CD14-positive monocyte (primary cell): ENCODE results near the gene CYTH3. TPM values are rescaled to one million over a fixed set of nuclear protein-coding genes. Genes with fewer than 3 reads are reported as not detected.

Experiments used
- DNase-seq, 3 donors: peaks; one replicate each; pipeline ENCODE4 v3.0.0-alpha.2; 2011 to 2022
- H2AFZ ChIP-seq: 2 replicates; pipeline ENCODE4 v1.6.0; 2012; ENCODE audit warnings: mild to moderate bottlenecking, low read depth, low read length, inconsistent platforms; ENCODE audit not compliant: insufficient read depth, poor library complexity, severe bottlenecking
- H3K27ac ChIP-seq, 2 donors: 1 replicate in 1 of 2; 2 replicates in 1 of 2; pipeline ENCODE4 v1.5.1; 2012 to 2013; ENCODE audit warnings: low read length in 2 of 2, control low read depth in 1 of 2, inconsistent platforms in 1 of 2, low read depth in 1 of 2, mild to moderate bottlenecking in 1 of 2
- H3K27me3 ChIP-seq, 2 donors: one replicate each; pipeline versions ENCODE4 v1.6.0 to v1.6.1; 2011 to 2013; ENCODE audit warnings: low read length in 2 of 2; ENCODE audit not compliant: control insufficient read depth in 2 of 2, insufficient read depth in 2 of 2
- H3K36me3 ChIP-seq, 2 donors: replicated peaks in 1 of 2; 1 replicate in 1 of 2; 2 replicates in 1 of 2; pipeline versions ENCODE4 v1.5.1 to v1.6.1; 2012 to 2013; ENCODE audit warnings: low read length in 2 of 2, control low read depth in 1 of 2, inconsistent platforms in 1 of 2, mild to moderate bottlenecking in 1 of 2; ENCODE audit not compliant: insufficient read depth in 2 of 2, control insufficient read depth in 1 of 2
- H3K4me1 ChIP-seq, 2 donors: 1 replicate in 1 of 2; 2 replicates in 1 of 2; pipeline versions ENCODE4 v1.5.1 to v1.6.1; 2012 to 2013; ENCODE audit warnings: low read length in 2 of 2, control low read depth in 1 of 2, inconsistent platforms in 1 of 2, mild to moderate bottlenecking in 1 of 2, moderate library complexity in 1 of 2; ENCODE audit not compliant: insufficient read depth in 2 of 2, control insufficient read depth in 1 of 2
- H3K4me2 ChIP-seq: replicated peaks from 2 replicates; pipeline ENCODE3; 2012; ENCODE audit warnings: low read length, moderate library complexity, mild to moderate bottlenecking; ENCODE audit not compliant: poor library complexity, severe bottlenecking; ENCODE audit errors: extremely low read depth
- H3K4me3 ChIP-seq, 3 experiments: fragments of 200-600 bp in 1 of 3; sonication (generic) in 1 of 3; replicated peaks in 1 of 3; 1 replicate in 2 of 3; 2 replicates in 1 of 3; pipeline ENCODE4 v1.5.1; 2011 to 2013; ENCODE audit warnings: low read length in 3 of 3, mild to moderate bottlenecking in 3 of 3, control low read depth in 2 of 3, low read depth in 2 of 3, inconsistent platforms in 1 of 3, moderate library complexity in 1 of 3
- H3K79me2 ChIP-seq: 2 replicates; pipeline ENCODE4 v1.6.0; 2012; ENCODE audit warnings: mild to moderate bottlenecking, control low read depth, inconsistent platforms, low read length, moderate library complexity; ENCODE audit not compliant: insufficient read depth
- H3K9ac ChIP-seq: 2 replicates; pipeline ENCODE4 v1.6.0; 2017; ENCODE audit warnings: low read length, mild to moderate bottlenecking; ENCODE audit not compliant: insufficient read depth, poor library complexity, severe bottlenecking
- H3K9me3 ChIP-seq, 2 donors: replicated peaks in 1 of 2; 1 replicate in 1 of 2; 2 replicates in 1 of 2; pipeline versions ENCODE4 v1.5.1 to v1.6.1; 2012 to 2013; ENCODE audit warnings: low read length in 2 of 2, control low read depth in 1 of 2; ENCODE audit not compliant: control insufficient read depth in 1 of 2, insufficient read depth in 1 of 2
- H4K20me1 ChIP-seq: 2 replicates; pipeline ENCODE4 v1.6.0; 2012; ENCODE audit warnings: mild to moderate bottlenecking, low read length, control low read depth, moderate library complexity; ENCODE audit not compliant: insufficient read depth
- H3K27ac Mint-ChIP-seq, 7 donors: one replicate each; pipeline ENCODE4 v1.8.0; 2020; ENCODE audit warnings: mild to moderate bottlenecking in 7 of 7, mixed read lengths in 7 of 7, moderate library complexity in 6 of 7, inconsistent platforms in 2 of 7
- H3K27me3 Mint-ChIP-seq, 3 donors: one replicate each; pipeline ENCODE4 v1.8.0; 2021 to 2022; ENCODE audit warnings: low read depth in 3 of 3, mild to moderate bottlenecking in 3 of 3, mixed read lengths in 3 of 3, moderate library complexity in 3 of 3, inconsistent platforms in 1 of 3
- H3K36me3 Mint-ChIP-seq, 2 donors: one replicate each; pipeline ENCODE4 v1.8.0; 2020; ENCODE audit warnings: mixed read lengths in 2 of 2, inconsistent platforms in 1 of 2, mild to moderate bottlenecking in 1 of 2
- H3K4me1 Mint-ChIP-seq: one replicate; pipeline ENCODE4 v1.8.0; 2020; ENCODE audit warnings: mild to moderate bottlenecking, mixed read lengths
- H3K4me3 Mint-ChIP-seq, 2 donors: one replicate each; pipeline ENCODE4 v1.8.0; 2020; ENCODE audit warnings: mild to moderate bottlenecking in 2 of 2, mixed read lengths in 2 of 2, moderate library complexity in 1 of 2
- H3K9me3 Mint-ChIP-seq, 7 donors: one replicate each; pipeline ENCODE4 v1.8.0; 2020 to 2022; ENCODE audit warnings: mixed read lengths in 7 of 7, mild to moderate bottlenecking in 6 of 7, moderate library complexity in 6 of 7, inconsistent platforms in 2 of 7
- WGBS: methylation state at CpG from one replicate; pipeline ENCODE4 v1.1.5; 2013; ENCODE audit warnings: missing lambda C conversion rate; ENCODE audit not compliant: insufficient coverage; 5-methylcytosine and 5-hydroxymethylcytosine counted together
- intact Hi-C, 2 donors: fragments of 100-400 bp; cut with micrococcal nuclease; formaldehyde crosslinking; loops; one replicate each; pipeline versions ENCODE4 v1.15.0 to v1.15.1; 2023
- polyA plus RNA-seq, 3 donors: library from polyadenylated mRNA; depleted of rRNA in 1 of 3; unstranded in 2 of 3; stranded (reverse) in 1 of 3; fragments of 300-500 nt in 2 of 3; fragments of >200 nt in 1 of 3; fragmentation: Illumina TruSeq in 2 of 3; gene quantifications; 1 replicate in 2 of 3; 2 replicates in 1 of 3; pipeline ENCODE4 v1.2.3, GENCODE V29; 2012 to 2021
- TF ChIP-seq, protein P1 (sequence below): fragments of 200-600 bp; IDR thresholded peaks from one replicate; pipeline ENCODE4 v1.8.0; 2022; ENCODE audit warnings: antibody characterized with exemption, mild to moderate bottlenecking

Gene CYTH3
- polyA plus RNA-seq, 3 donors = 1.3 to 8.5 (median 1.4) TPM

DNA sequence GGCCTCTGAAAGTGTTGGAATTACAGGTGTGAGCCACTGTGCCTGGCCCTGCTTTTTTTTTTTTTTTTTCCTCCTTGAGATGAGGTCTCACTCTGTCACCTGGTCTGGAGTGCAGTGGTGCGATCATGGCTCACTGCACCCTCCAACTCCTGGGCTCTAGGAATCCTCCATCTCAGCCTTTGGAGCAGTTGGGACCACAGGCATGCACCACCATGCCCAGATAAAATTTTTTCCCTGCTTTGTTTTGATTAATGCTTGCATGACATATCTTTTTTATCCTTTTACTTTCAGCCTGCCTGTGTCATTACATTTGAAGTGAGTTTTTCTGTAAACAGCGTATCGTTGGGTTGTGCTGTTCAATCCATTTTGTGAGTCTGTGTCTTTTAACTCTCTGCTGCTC, 144.2 kb downstream of the CYTH3 start:
- H3K36me3 Mint-ChIP-seq = peaks cover 69 to 93% of the 10 kb centered on the region in 2 donors
- TF ChIP-seq, protein P1, sequence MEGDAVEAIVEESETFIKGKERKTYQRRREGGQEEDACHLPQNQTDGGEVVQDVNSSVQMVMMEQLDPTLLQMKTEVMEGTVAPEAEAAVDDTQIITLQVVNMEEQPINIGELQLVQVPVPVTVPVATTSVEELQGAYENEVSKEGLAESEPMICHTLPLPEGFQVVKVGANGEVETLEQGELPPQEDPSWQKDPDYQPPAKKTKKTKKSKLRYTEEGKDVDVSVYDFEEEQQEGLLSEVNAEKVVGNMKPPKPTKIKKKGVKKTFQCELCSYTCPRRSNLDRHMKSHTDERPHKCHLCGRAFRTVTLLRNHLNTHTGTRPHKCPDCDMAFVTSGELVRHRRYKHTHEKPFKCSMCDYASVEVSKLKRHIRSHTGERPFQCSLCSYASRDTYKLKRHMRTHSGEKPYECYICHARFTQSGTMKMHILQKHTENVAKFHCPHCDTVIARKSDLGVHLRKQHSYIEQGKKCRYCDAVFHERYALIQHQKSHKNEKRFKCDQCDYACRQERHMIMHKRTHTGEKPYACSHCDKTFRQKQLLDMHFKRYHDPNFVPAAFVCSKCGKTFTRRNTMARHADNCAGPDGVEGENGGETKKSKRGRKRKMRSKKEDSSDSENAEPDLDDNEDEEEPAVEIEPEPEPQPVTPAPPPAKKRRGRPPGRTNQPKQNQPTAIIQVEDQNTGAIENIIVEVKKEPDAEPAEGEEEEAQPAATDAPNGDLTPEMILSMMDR = no peak
- H3K4me2 ChIP-seq = no peak overlapping the region
- no peak overlapping the region for H3K4me3 ChIP-seq
- no peak overlapping the region for H2AFZ ChIP-seq
- no peak for DNase-seq
- peak overlapping the region in 1 of 7 donors; percentile 54 for H3K27ac Mint-ChIP-seq
- H3K4me1 ChIP-seq = no peaks in the 10 kb centered on the region
- H4K20me1 ChIP-seq = peaks cover 8% of the 10 kb centered on the region
- no peaks in the 10 kb centered on the region for H3K27me3 ChIP-seq
- H3K27ac ChIP-seq = no peak overlapping the region
- H3K36me3 ChIP-seq = peaks cover 35 to 92% of the 10 kb centered on the region in 2 donors
- no peak overlapping the region for H3K4me3 Mint-ChIP-seq
- peaks cover 0 to 5% of the 10 kb centered on the region in 2 donors for H3K9me3 ChIP-seq
- no peaks in the 10 kb centered on the region for H3K4me1 Mint-ChIP-seq
- H3K9me3 Mint-ChIP-seq = peaks cover 0 to 7% (median 4%) of the 10 kb centered on the region in 7 donors
- H3K27me3 Mint-ChIP-seq = peaks cover 0 to 2% (median 2%) of the 10 kb centered on the region in 3 donors
- H3K9ac ChIP-seq = no peak overlapping the region
- intact Hi-C loops = no loop called here
- H3K79me2 ChIP-seq = peaks cover 3% of the 10 kb centered on the region
- no CpG with 5 or more reads among the region's 3 CpGs for WGBS

DNA sequence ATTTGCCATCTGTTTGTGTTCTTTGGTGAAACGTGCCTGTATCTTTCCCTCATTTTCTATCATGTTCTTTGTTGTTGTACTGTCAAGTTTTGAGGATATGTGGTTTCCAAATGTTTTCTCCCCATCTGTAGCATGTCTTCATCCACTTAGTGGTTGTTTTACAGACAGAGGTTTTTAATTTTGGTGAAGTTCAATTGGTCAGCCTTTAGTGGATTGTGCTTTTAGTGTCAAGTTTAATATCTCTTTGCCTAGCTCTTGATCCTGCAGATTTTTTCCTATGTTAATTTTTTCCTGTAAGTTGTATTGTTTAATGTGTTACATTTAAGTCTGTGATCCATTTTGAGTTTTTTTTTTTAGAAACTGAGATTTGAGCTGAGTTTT, 145.3 kb downstream of the CYTH3 start:
- intact Hi-C loops = no loop called here
- no peak overlapping the region for H3K4me2 ChIP-seq
- Mint-ChIP-seq H3K4me3 (no peak overlapping the region), H3K9me3 (peaks cover 0 to 12% (median 5%) of the 10 kb centered on the region in 7 donors), H3K27me3 (peaks cover 0 to 2% (median 2%) of the 10 kb centered on the region in 3 donors), H3K36me3 (peaks cover 71 to 94% of the 10 kb centered on the region in 2 donors), H3K27ac (no peak overlapping the region), H3K4me1 (no peaks in the 10 kb centered on the region)
- WGBS = no CpG with 5 or more reads among the region's 1 CpG
- H3K9me3 ChIP-seq = peaks cover 0 to 5% of the 10 kb centered on the region in 2 donors
- peaks cover 8% of the 10 kb centered on the region for H4K20me1 ChIP-seq
- no peak overlapping the region for H2AFZ ChIP-seq
- no peaks in the 10 kb centered on the region for H3K4me1 ChIP-seq
- H3K27me3 ChIP-seq = no peaks in the 10 kb centered on the region
- TF ChIP-seq, protein P1 = no peak
- H3K27ac ChIP-seq = no peak overlapping the region
- H3K4me3 ChIP-seq = no peak overlapping the region
- no peaks in the 10 kb centered on the region for H3K79me2 ChIP-seq
- no peak for DNase-seq
- peaks cover 42 to 90% of the 10 kb centered on the region in 2 donors for H3K36me3 ChIP-seq
- H3K9ac ChIP-seq = no peak overlapping the region
